Ovary (tissue), 3 donors: ENCODE data around the gene KLC3.
"Not testable (repeated sequence)": the region's sequence is repeated elsewhere in the genome, so short reads cannot be mapped to it uniquely, and the experiment has no call there.

Source experiments
- CTCF ChIP-seq, 3 donors: fragments of 450-650 bp in 2 of 3; fragments of 200-600 bp in 1 of 3; IDR thresholded peaks; one replicate each; pipeline versions ENCODE4 v1.5.1 to v1.8.0; 2016 to 2022; ENCODE audit warnings: antibody characterized with exemption in 3 of 3, mild to moderate bottlenecking in 1 of 3
- POLR2A ChIP-seq: fragments of 450-650 bp; IDR thresholded peaks from one replicate; pipeline ENCODE4 v1.6.1; 2017; ENCODE audit warnings: antibody characterized with exemption, mild to moderate bottlenecking, moderate library complexity
- donor health status: DM: no; HTN: no; CAD: no.

DNA sequence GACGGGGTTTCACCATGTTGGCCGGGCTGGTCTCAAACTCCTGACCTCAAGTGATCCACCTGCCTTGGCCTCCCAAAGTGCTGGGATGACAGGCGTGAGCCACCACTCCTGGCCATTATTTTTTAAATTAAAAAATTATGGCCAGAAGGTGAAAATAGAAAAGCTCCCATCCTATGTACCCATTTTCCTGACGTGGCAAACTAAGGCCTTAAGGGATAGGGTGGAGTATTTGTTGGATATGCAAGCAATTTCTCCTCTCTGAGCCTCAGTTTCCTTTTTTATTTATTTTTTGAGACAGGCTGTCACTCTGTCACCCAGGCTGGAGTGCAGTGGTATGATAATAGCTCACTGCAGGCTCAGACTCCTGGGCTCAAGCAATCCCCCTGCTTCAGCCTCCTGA lies 5.7 kb upstream of the KLC3 start:
- not testable (repeated sequence) for TF ChIP-seq POLR2A; CTCF (IDR thresholded peaks at IDR 0.05)
